Trophoblast cell (in vitro differentiated cells and primary cell): ENCODE measurements around the gene HAGHL.
"Not testable (repeated sequence)": the region's sequence is repeated elsewhere in the genome, so short reads cannot be mapped to it uniquely, and the experiment has no call there.

Source experiments
- DNase-seq, 2 donors: peaks; one replicate each; pipeline ENCODE4 v3.0.0-alpha.2; 2016
- H2AFZ ChIP-seq: 2 replicates; pipeline ENCODE4 v1.6.1; 2013; ENCODE audit warnings: low read length, moderate library complexity, mild to moderate bottlenecking; ENCODE audit not compliant: insufficient read depth, poor library complexity
- H2AK5ac ChIP-seq: 2 replicates; pipeline ENCODE4 v1.6.1; 2013; ENCODE audit warnings: mild to moderate bottlenecking, low read length
- H2BK120ac ChIP-seq: 2 replicates; pipeline ENCODE4 v1.6.1; 2013; ENCODE audit warnings: low read length, mild to moderate bottlenecking, moderate library complexity; ENCODE audit not compliant: insufficient read depth, poor library complexity
- H2BK12ac ChIP-seq: 2 replicates; pipeline ENCODE4 v1.6.1; 2013; ENCODE audit warnings: mild to moderate bottlenecking, low read length, moderate library complexity
- H2BK5ac ChIP-seq: 2 replicates; pipeline ENCODE4 v1.6.1; 2013; ENCODE audit warnings: low read length, low read depth, moderate library complexity, mild to moderate bottlenecking; ENCODE audit not compliant: poor library complexity
- H3K14ac ChIP-seq: 2 replicates; pipeline ENCODE4 v1.6.1; 2013; ENCODE audit warnings: mild to moderate bottlenecking, low read length
- H3K18ac ChIP-seq: 2 replicates; pipeline ENCODE4 v1.6.1; 2013; ENCODE audit warnings: mild to moderate bottlenecking, low read length
- H3K23ac ChIP-seq: 2 replicates; pipeline ENCODE4 v1.6.1; 2013; ENCODE audit warnings: low read length
- H3K27ac ChIP-seq: 2 replicates; pipeline ENCODE4 v1.5.1; 2013; ENCODE audit warnings: low read depth, mild to moderate bottlenecking, inconsistent platforms, low read length, moderate library complexity
- H3K27me3 ChIP-seq: 2 replicates; pipeline ENCODE4 v1.6.1; 2013; ENCODE audit warnings: inconsistent platforms, mild to moderate bottlenecking, low read length, moderate library complexity; ENCODE audit not compliant: insufficient read depth
- H3K36me3 ChIP-seq, 2 experiments: 1 replicate in 1 of 2; 2 replicates in 1 of 2; pipeline ENCODE4 v1.6.1; 2013; ENCODE audit warnings: low read length in 2 of 2, mild to moderate bottlenecking in 2 of 2, moderate library complexity in 1 of 2; ENCODE audit not compliant: insufficient read depth in 2 of 2, control insufficient read depth in 1 of 2
- H3K4ac ChIP-seq: 2 replicates; pipeline ENCODE4 v1.6.1; 2013; ENCODE audit warnings: low read depth, mild to moderate bottlenecking, low read length, moderate library complexity
- H3K4me1 ChIP-seq, 2 experiments: 1 replicate in 1 of 2; 2 replicates in 1 of 2; pipeline ENCODE4 v1.6.1; 2013; ENCODE audit warnings: low read length in 2 of 2, mild to moderate bottlenecking in 2 of 2, moderate library complexity in 1 of 2; ENCODE audit not compliant: insufficient read depth in 2 of 2, control insufficient read depth in 1 of 2
- H3K4me2 ChIP-seq: 2 replicates; pipeline ENCODE4 v1.6.1; 2013; ENCODE audit warnings: inconsistent platforms, mild to moderate bottlenecking, low read length, moderate library complexity
- H3K4me3 ChIP-seq: 2 replicates; pipeline ENCODE4 v1.5.1; 2013; ENCODE audit warnings: mild to moderate bottlenecking, low read depth, low read length, inconsistent platforms
- H3K79me1 ChIP-seq: one replicate; pipeline ENCODE4 v1.6.1; 2013; ENCODE audit warnings: low read length
- H3K79me2 ChIP-seq: 2 replicates; pipeline ENCODE4 v1.6.1; 2013; ENCODE audit warnings: low read length, mild to moderate bottlenecking; ENCODE audit not compliant: control insufficient read depth, insufficient read depth, poor library complexity
- H3K9ac ChIP-seq: 2 replicates; pipeline ENCODE4 v1.6.1; 2013; ENCODE audit warnings: mild to moderate bottlenecking, low read length
- H3K9me3 ChIP-seq: 2 replicates; pipeline ENCODE4 v1.6.1; 2013; ENCODE audit warnings: low read depth, mild to moderate bottlenecking, control low read depth, inconsistent platforms, low read length; ENCODE audit not compliant: insufficient read depth
- H4K12ac ChIP-seq: 2 replicates; pipeline ENCODE4 v1.6.1; 2013; ENCODE audit warnings: low read depth, mild to moderate bottlenecking, low read length, moderate library complexity
- H4K8ac ChIP-seq: 2 replicates; pipeline ENCODE4 v1.6.1; 2013; ENCODE audit warnings: low read depth, mild to moderate bottlenecking, low read length, moderate library complexity
- H4K91ac ChIP-seq: one replicate; pipeline ENCODE4 v1.6.1; 2013; ENCODE audit warnings: low read depth, mild to moderate bottlenecking, low read length, moderate library complexity
- WGBS: extraction: QIAGEN DNeasy Blood & Tissue Kit; methylation state at CpG from one replicate; pipeline ENCODE4 v1.1.7; 2013; ENCODE audit warnings: missing lambda C conversion rate; ENCODE audit not compliant: insufficient read length, insufficient coverage; ENCODE audit errors: extremely low coverage; 5-methylcytosine and 5-hydroxymethylcytosine counted together

The HAGHL gene

GRCh38 chr16:776298-776697 lies 49.4 kb downstream of the HAGHL start:
- H3K9me3 ChIP-seq, H3K14ac ChIP-seq, H3K9ac ChIP-seq, H2BK5ac ChIP-seq, H3K36me3 ChIP-seq, H3K27me3 ChIP-seq, H3K23ac ChIP-seq, H3K4ac ChIP-seq, H3K4me1 ChIP-seq, H4K12ac ChIP-seq, H2AFZ ChIP-seq, H3K4me2 ChIP-seq, H2BK12ac ChIP-seq, H3K18ac ChIP-seq, H3K79me1 ChIP-seq, DNase-seq, H4K8ac ChIP-seq, H3K27ac ChIP-seq, H3K79me2 ChIP-seq, H2BK120ac ChIP-seq, H3K4me3 ChIP-seq, H4K91ac ChIP-seq, H2AK5ac ChIP-seq: not testable (repeated sequence)
- WGBS = no CpG with 5 or more reads among the region's 10 CpGs

- Histone ChIP-seq H3K4me2 (no peak overlapping the region), H3K27me3 (no peaks in the 10 kb centered on the region), H3K36me3 (no peaks in the 10 kb centered on the region), H3K4me1 (peaks cover 5% of the 10 kb centered on the region in 2 experiments), H2BK5ac (no peak overlapping the region), H3K14ac (no peak overlapping the region), H3K4me3 (no peak overlapping the region), H3K4ac (no peak overlapping the region), H3K79me1 (no peaks in the 10 kb centered on the region), H4K8ac (no peak overlapping the region), H4K12ac (no peak overlapping the region), H3K18ac (no peak overlapping the region), H4K91ac (no peak overlapping the region), H3K9ac (no peak overlapping the region), H2AK5ac (no peak overlapping the region), H3K27ac (no peak overlapping the region), H2AFZ (no peak overlapping the region), H2BK120ac (no peak overlapping the region), H3K23ac (no peak overlapping the region), H2BK12ac (no peak overlapping the region), H3K79me2 (no peaks in the 10 kb centered on the region), H3K9me3 (peaks cover 4% of the 10 kb centered on the region)
- DNase-seq = no peak
- WGBS = no CpG with 5 or more reads among the region's 9 CpGs
Observed at GRCh38 chr16:776824-777223, 49.9 kb downstream of the HAGHL start.

- peak in 1 of 2 donors; percentile 43 for DNase-seq
- Histone ChIP-seq H3K23ac (no peak overlapping the region), H2AFZ (no peak overlapping the region), H2AK5ac (no peak overlapping the region), H3K4me2 (no peak overlapping the region), H3K4me1 (peaks cover 5% of the 10 kb centered on the region in 2 experiments), H2BK12ac (no peak overlapping the region), H3K4me3 (no peak overlapping the region), H3K36me3 (no peaks in the 10 kb centered on the region), H3K4ac (no peak overlapping the region), H3K18ac (no peak overlapping the region), H2BK5ac (no peak overlapping the region), H4K91ac (no peak overlapping the region), H3K9ac (no peak overlapping the region), H2BK120ac (no peak overlapping the region), H3K79me1 (no peaks in the 10 kb centered on the region), H3K14ac (no peak overlapping the region), H3K27me3 (no peaks in the 10 kb centered on the region), H3K79me2 (no peaks in the 10 kb centered on the region), H3K9me3 (peaks cover 4% of the 10 kb centered on the region), H4K8ac (no peak overlapping the region), H4K12ac (no peak overlapping the region), H3K27ac (no peak overlapping the region)
- no CpG with 5 or more reads among the region's 16 CpGs for WGBS
Observed at GRCh38 chr16:777826-778225, 50.9 kb downstream of the HAGHL start.

- no peak overlapping the region for H3K18ac ChIP-seq
- H3K27ac ChIP-seq = no peak overlapping the region
- H3K4ac ChIP-seq = no peak overlapping the region
- no peak overlapping the region for H3K4me3 ChIP-seq
- H4K8ac ChIP-seq = no peak overlapping the region
- H4K12ac ChIP-seq = no peak overlapping the region
- H4K91ac ChIP-seq = no peak overlapping the region
- DNase-seq = no peak
- H3K14ac ChIP-seq = no peak overlapping the region
- H2AFZ ChIP-seq = no peak overlapping the region
- H2AK5ac ChIP-seq = no peak overlapping the region
- H3K23ac ChIP-seq = no peak overlapping the region
- no peak overlapping the region for H2BK5ac ChIP-seq
- no peaks in the 10 kb centered on the region for H3K36me3 ChIP-seq
- peaks cover 4% of the 10 kb centered on the region for H3K9me3 ChIP-seq
- H3K79me1 ChIP-seq = no peaks in the 10 kb centered on the region
- no peak overlapping the region for H2BK12ac ChIP-seq
- no peaks in the 10 kb centered on the region for H3K27me3 ChIP-seq
- no peak overlapping the region for H3K4me2 ChIP-seq
- WGBS = no CpG with 5 or more reads among the region's 11 CpGs
- no peak overlapping the region for H3K9ac ChIP-seq
- H3K79me2 ChIP-seq = no peaks in the 10 kb centered on the region
- H3K4me1 ChIP-seq = peaks cover 5% of the 10 kb centered on the region in 2 experiments
- H2BK120ac ChIP-seq = no peak overlapping the region
Observed at GRCh38 chr16:778447-778846, 51.5 kb downstream of the HAGHL start.
